K562 (cell line): ENCODE measurements around the gene PDZK1IP1. TPM values are rescaled to one million over a fixed set of nuclear protein-coding genes. Genes with fewer than 3 reads are reported as not detected.

Source experiments
- ATAC-seq: fragments of 200-7000 bp; cut with Tn5 transposase; 3 replicates; pipeline ENCODE4 v1.9.1; 2020; ENCODE audit warnings: moderate library complexity
- BruUV-seq: library from RNA; stranded (reverse); fragments of 400-500 nt; replicated peaks from 2 replicates; lab custom pipeline; 2021; lab: Mats Ljungman, UMichigan
- CTCF ChIA-PET: fragments of 300-600 bp; formaldehyde crosslinking; extraction: SDS; loops from one replicate; lab custom pipeline; 2021; ENCODE audit warnings: low intra/inter-chr PET ratio; lab: Yijun Ruan, JAX
- POLR2A ChIA-PET: fragments of 300-600, 350-650 bp; sonication (Branson Sonifier 250); formaldehyde crosslinking; extraction: SDS; loops from one replicate; lab custom pipeline; 2021; ENCODE audit warnings: antibody characterized with exemption, inconsistent platforms; lab: Yijun Ruan, JAX
- DNase-seq, 4 experiments: peaks; one replicate each; pipeline versions ENCODE4 v3.0.0 to v3.0.0-alpha.2; 2011 to 2018; ENCODE audit warnings: low spot score in 3 of 4, mixed read lengths in 3 of 4; ENCODE audit errors: extremely low read depth in 1 of 4
- FAIRE-seq: peaks from 2 replicates; lab custom pipeline; 2011; peaks lifted over from hg19 to GRCh38; lab: Jason Lieb, UNC
- H2AFZ ChIP-seq: 2 replicates; pipeline ENCODE4 v1.6.0; 2011; ENCODE audit warnings: low read depth, low read length, control low read depth, inconsistent platforms
- H3K27ac ChIP-seq: fragments of 200-600 bp; 3 replicates; pipeline ENCODE4 v1.8.0; 2011; ENCODE audit warnings: low read depth, mild to moderate bottlenecking, control low read depth, inconsistent platforms, low read length, moderate library complexity, mixed read lengths; ENCODE audit errors: extremely low read depth
- H3K27me3 ChIP-seq, 2 experiments: fragments of 300-600 bp in 1 of 2; 2 replicates in 1 of 2; 3 replicates in 1 of 2; pipeline versions ENCODE4 v1.6.0 to v1.8.0; 2011; ENCODE audit warnings: inconsistent platforms in 2 of 2, low read length in 2 of 2, mild to moderate bottlenecking in 1 of 2, mixed read lengths in 1 of 2, moderate library complexity in 1 of 2; ENCODE audit not compliant: control insufficient read depth in 2 of 2, insufficient read depth in 2 of 2
- H3K36me3 ChIP-seq: fragments of 300-600 bp; 3 replicates; pipeline ENCODE4 v1.8.0; 2011; ENCODE audit warnings: mild to moderate bottlenecking, low read length, inconsistent platforms; ENCODE audit not compliant: control insufficient read depth, insufficient read depth
- H3K4me1 ChIP-seq, 2 experiments: fragments of 200-600 bp in 1 of 2; replicated peaks in 1 of 2; 2 replicates in 1 of 2; 3 replicates in 1 of 2; pipeline versions ENCODE4 v1.5.1 to v1.8.0; 2011; ENCODE audit warnings: inconsistent platforms in 2 of 2, low read length in 2 of 2, mild to moderate bottlenecking in 1 of 2, mixed read lengths in 1 of 2, moderate library complexity in 1 of 2; ENCODE audit not compliant: control insufficient read depth in 2 of 2, insufficient read depth in 2 of 2
- H3K4me2 ChIP-seq: 2 replicates; pipeline ENCODE4 v1.6.1; 2011; ENCODE audit warnings: low read length, control low read depth, inconsistent platforms, mixed read lengths; ENCODE audit not compliant: insufficient read depth
- H3K4me3 ChIP-seq: fragments of 200-600 bp; sonication (generic), shearing (Covaris generic); 2 replicates; pipeline ENCODE4 v1.5.1; 2016; ENCODE audit warnings: control low read depth, inconsistent platforms
- H3K79me2 ChIP-seq: fragments of 200-600 bp; 3 replicates; pipeline ENCODE4 v1.8.0; 2011; ENCODE audit warnings: low read length, inconsistent platforms; ENCODE audit not compliant: control insufficient read depth, insufficient read depth
- H3K9ac ChIP-seq, 2 experiments: 2 replicates each; pipeline versions ENCODE4 v1.6.0 to v1.6.1; 2011; ENCODE audit warnings: low read depth in 2 of 2, low read length in 2 of 2, control low read depth in 1 of 2, inconsistent platforms in 1 of 2, mild to moderate bottlenecking in 1 of 2, mixed read lengths in 1 of 2; ENCODE audit not compliant: insufficient read depth in 1 of 2
- H3K9me1 ChIP-seq: one replicate; pipeline ENCODE4 v1.6.0; 2011; ENCODE audit warnings: inconsistent platforms, mild to moderate bottlenecking, low read length, moderate library complexity; ENCODE audit not compliant: control insufficient read depth, insufficient read depth
- H3K9me3 ChIP-seq: replicated peaks from 2 replicates; pipeline ENCODE4 v1.5.1; 2011; ENCODE audit warnings: low read depth, low read length, inconsistent platforms; ENCODE audit not compliant: control insufficient read depth, insufficient read depth
- H4K20me1 ChIP-seq: replicated peaks from 2 replicates; pipeline ENCODE4 v1.6.1; 2011; ENCODE audit warnings: low read length, inconsistent platforms, mixed read lengths; ENCODE audit not compliant: control insufficient read depth, insufficient read depth
- BCOR ChIP-seq: fragments of 450-650 bp; IDR thresholded peaks from 2 replicates; pipeline ENCODE4 v1.6.1; 2016
- BRD9 ChIP-seq: fragments of 450-650 bp; IDR thresholded peaks from 2 replicates; pipeline ENCODE4 v1.6.1; 2018; ENCODE audit warnings: low read depth; ENCODE audit not compliant: partially characterized antibody
- FOXK2 ChIP-seq, 2 experiments: fragments of 450-650 bp; IDR thresholded peaks in 1 of 2; conservative IDR thresholded peaks in 1 of 2; 2 replicates each; pipeline ENCODE4 v1.6.1; 2016; ENCODE audit warnings: low read depth in 2 of 2, mild to moderate bottlenecking in 1 of 2
- FUS ChIP-seq: fragments of 200-400 bp; formaldehyde crosslinking; optimal IDR thresholded peaks from 2 replicates; pipeline ENCODE3; 2017; ENCODE audit warnings: low read depth, low read length
- HDAC1 ChIP-seq, 2 experiments: fragments of 450-650 bp; IDR thresholded peaks; 2 replicates each; pipeline ENCODE4 v1.6.1; 2016 to 2017; ENCODE audit warnings: inconsistent platforms in 1 of 2, mild to moderate bottlenecking in 1 of 2, moderate library complexity in 1 of 2
- HDAC2 ChIP-seq: fragments of 450-650 bp; IDR thresholded peaks from 2 replicates; pipeline ENCODE4 v1.6.1; 2016; ENCODE audit warnings: mild to moderate bottlenecking
- KAT8 ChIP-seq: fragments of 450-650 bp; IDR thresholded peaks from 2 replicates; pipeline ENCODE4 v1.6.1; 2016; ENCODE audit warnings: low read depth, mild to moderate bottlenecking
- KDM1A ChIP-seq, 2 experiments: fragments of 450-650 bp; IDR thresholded peaks; 2 replicates each; pipeline ENCODE4 v1.6.1; 2016; ENCODE audit warnings: mild to moderate bottlenecking in 2 of 2
- KLF1 ChIP-seq: fragments of 450-650 bp; IDR thresholded peaks from 2 replicates; pipeline ENCODE4 v1.6.1; 2016; ENCODE audit warnings: missing genetic modification characterization, missing compliant biosample characterization
- MAFK ChIP-seq: IDR thresholded peaks from 2 replicates; pipeline ENCODE4 v1.6.1; 2011; ENCODE audit warnings: low read length, improper control_type of control experiment
- NFIX ChIP-seq: fragments of 250-450 bp; sonication (Bioruptor Pico); IDR thresholded peaks from 2 replicates; pipeline ENCODE4 v1.4.0; 2020; ENCODE audit warnings: low read depth, mild to moderate bottlenecking, moderate library complexity
- NR3C1 ChIP-seq: sonication (generic); formaldehyde crosslinking; IDR thresholded peaks from 2 replicates; pipeline ENCODE4 v1.8.1; 2022; ENCODE audit warnings: missing genetic modification reagents
- RBM25 ChIP-seq: fragments of 200-400 bp; formaldehyde crosslinking; IDR thresholded peaks from 2 replicates; pipeline ENCODE4 v1.6.1; 2018; ENCODE audit warnings: low read length, low read depth, moderate library complexity; ENCODE audit not compliant: severe bottlenecking
- RCOR1 ChIP-seq, 2 experiments: IDR thresholded peaks; 2 replicates each; pipeline ENCODE4 v1.6.1; 2012; ENCODE audit warnings: low read depth in 2 of 2, low read length in 2 of 2, borderline replicate concordance in 1 of 2, improper control_type of control experiment in 1 of 2
- SMARCA5 ChIP-seq: fragments of 450-650 bp; IDR thresholded peaks from 2 replicates; pipeline ENCODE4 v1.6.1; 2016
- SREBF1 ChIP-seq: fragments of 150-350 bp; IDR thresholded peaks from 2 replicates; pipeline ENCODE4 v1.6.1; 2014; ENCODE audit warnings: antibody characterized with exemption, low read depth, low read length, borderline replicate concordance
- ZFP36 ChIP-seq: fragments of 150-350 bp; IDR thresholded peaks from 2 replicates; pipeline ENCODE4 v1.6.1; 2018; ENCODE audit warnings: low read length, low read depth; ENCODE audit not compliant: partially characterized antibody
- ZNF785 ChIP-seq: fragments of 250-450 bp; sonication (Bioruptor Pico); IDR thresholded peaks from 2 replicates; pipeline ENCODE4 v1.4.0; 2020; ENCODE audit warnings: mild to moderate bottlenecking
- WGBS: fragments of 100-300 bp; shearing (Covaris generic); methylation state at CpG from one replicate; pipeline ENCODE4 v1.1.6; 2016; ENCODE audit warnings: low coverage, mixed read lengths; ENCODE audit not compliant: insufficient coverage; ENCODE audit errors: missing lambda C conversion rate; 5-methylcytosine and 5-hydroxymethylcytosine counted together
- in situ Hi-C: fragments of 300-500 bp; cut with MboI; formaldehyde crosslinking; loops from 4 replicates; pipeline ENCODE4 v1.15.0; 2018; ENCODE audit warnings: inconsistent platforms, mixed read lengths
- intact Hi-C: fragments of 100-400 bp; cut with micrococcal nuclease; formaldehyde crosslinking; loops from 2 replicates; pipeline ENCODE4 v1.14.2; 2022
- polyA plus RNA-seq, 8 experiments: library from polyadenylated mRNA; depleted of rRNA in 4 of 8; stranded (reverse) in 5 of 8; unstranded in 3 of 8; fragments of >200 nt; fragmentation: Nextera tagmentation in 2 of 8; fragmentation: Illumina TruSeq in 1 of 8; extraction: Ambion mirVana in 2 of 8; extraction: Trizol in 1 of 8; gene quantifications; 2 replicates each; pipeline versions ENCODE4 v1.2.1 to v1.2.3, GENCODE V29; 2011 to 2014; ENCODE audit warnings: inconsistent platforms in 1 of 8, missing spikeins in 1 of 8
- total RNA-seq, 7 experiments: library from RNA; depleted of rRNA in 6 of 7; stranded (reverse); fragments of >200 nt in 6 of 7; fragmentation: Illumina TruSeq in 2 of 7; extraction: Trizol in 2 of 7; gene quantifications; 2 replicates each; pipeline versions ENCODE4 v1.2.1 to v1.2.3, GENCODE V29; 2011 to 2021; ENCODE audit warnings: low replicate concordance in 1 of 7
- TF ChIP-seq, protein P1 (sequence below): fragments of 250-450 bp; sonication (Bioruptor Pico); IDR thresholded peaks from 2 replicates; pipeline ENCODE4 v1.9.0; 2021; ENCODE audit warnings: mild to moderate bottlenecking
- TF ChIP-seq, protein P2 (sequence below), 2 experiments: IDR thresholded peaks; 2 replicates each; pipeline ENCODE4 v1.6.1; 2011; ENCODE audit warnings: borderline replicate concordance in 1 of 2, control low read depth in 1 of 2, low read depth in 1 of 2, low read length in 1 of 2, mild to moderate bottlenecking in 1 of 2, mixed read lengths in 1 of 2, moderate library complexity in 1 of 2; ENCODE audit not compliant: insufficient read depth in 1 of 2, insufficient read length in 1 of 2, poor library complexity in 1 of 2, severe bottlenecking in 1 of 2; ENCODE audit errors: extremely low read depth in 1 of 2
- TF ChIP-seq, protein P3 (sequence below): sonication (generic); IDR thresholded peaks from 2 replicates; pipeline ENCODE4 v1.6.1; 2016

PDZK1IP1 gene
- total and polyA plus RNA-seq, 9 of the 15 experiments (the other 6 are each of a cell fraction or from before 2014, with no cell fraction given), result 0.17 to 0.68 (median 0.53) TPM; not detected in 2

DNA sequence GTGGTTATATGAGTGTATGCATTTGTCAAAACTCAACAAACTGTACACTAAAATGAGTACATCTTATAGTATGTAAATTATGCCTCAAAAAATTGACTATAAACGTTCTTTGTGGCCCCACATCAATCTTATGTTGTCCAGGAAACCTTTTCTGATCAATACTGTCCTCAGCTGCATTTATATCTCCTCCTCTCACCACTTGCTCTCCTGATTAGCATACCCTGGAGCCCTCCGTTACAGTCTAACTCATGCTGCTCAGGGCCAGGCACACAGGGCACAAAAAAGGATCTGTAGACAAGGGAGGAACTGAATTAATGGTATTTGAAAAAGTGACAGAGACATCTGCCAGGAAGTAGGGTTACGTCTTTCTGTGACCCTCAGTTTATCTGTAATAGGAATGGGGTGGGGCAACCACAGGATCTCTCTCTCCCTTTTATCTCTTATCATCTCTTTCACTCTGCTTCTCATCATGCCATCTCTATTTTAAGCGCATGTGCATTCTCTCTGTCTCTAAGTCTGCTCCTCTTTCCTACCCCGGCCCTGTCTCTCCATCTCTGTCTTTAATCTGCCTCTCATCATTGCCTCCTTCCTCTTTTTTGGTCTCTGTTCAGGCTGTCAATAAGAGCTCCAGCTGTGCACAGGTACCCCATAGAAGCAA is 49.2 kb upstream of the PDZK1IP1 start (continued):
- TF ChIP-seq, protein P1, sequence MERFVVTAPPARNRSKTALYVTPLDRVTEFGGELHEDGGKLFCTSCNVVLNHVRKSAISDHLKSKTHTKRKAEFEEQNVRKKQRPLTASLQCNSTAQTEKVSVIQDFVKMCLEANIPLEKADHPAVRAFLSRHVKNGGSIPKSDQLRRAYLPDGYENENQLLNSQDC, result no peak

DNA sequence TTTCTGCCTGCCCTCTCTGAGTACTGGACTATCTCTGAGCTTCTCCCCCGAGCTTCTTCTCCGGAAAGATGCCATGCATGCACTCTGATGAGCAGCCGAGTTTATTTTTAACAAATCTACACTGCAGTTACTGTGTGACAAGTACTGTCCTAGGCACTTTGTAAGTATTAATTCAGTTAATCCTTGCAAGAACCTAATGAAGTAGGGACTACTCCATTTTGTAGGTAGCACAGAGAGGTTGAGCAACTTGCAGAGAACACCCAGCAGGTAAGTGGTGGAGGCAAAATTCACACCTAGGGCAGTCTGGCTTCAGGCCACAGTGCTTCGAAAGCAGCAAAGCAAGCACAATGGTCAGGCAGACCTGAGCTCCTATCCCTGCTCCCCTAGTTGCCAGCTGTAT is 46.0 kb upstream of the PDZK1IP1 start:
- ATAC-seq (no peak), DNase-seq (no peak), FAIRE-seq (no peak)
- Histone ChIP-seq H3K36me3 (no peaks in the 10 kb centered on the region), H3K4me1 (peaks cover 46% of the 10 kb centered on the region in 2 experiments), H3K4me3 (no peak overlapping the region), H3K9ac (no peak overlapping the region), H2AFZ (no peak overlapping the region), H3K27ac (no peak overlapping the region), H3K79me2 (peaks cover 12% of the 10 kb centered on the region), H3K27me3 (no peaks in the 10 kb centered on the region), H3K9me3 (no peaks in the 10 kb centered on the region), H4K20me1 (no peaks in the 10 kb centered on the region), H3K4me2 (no peak overlapping the region), H3K9me1 (no peaks in the 10 kb centered on the region)
- intact Hi-C loops (no loop called here), in situ Hi-C loops (no loop called here)
- ChIA-PET CTCF (no interaction called here), POLR2A (interaction anchor here (1.1 to 1.9 kb wide), 2 partner anchors 10 to 22 kb away, joined by 3 to 7 read pairs; no protein-coding TSS in a partner anchor)
- BruUV-seq, result no TSS peak
- WGBS, result 75% methylated on average over 4 of the region's 4 CpGs
- TF ChIP-seq ZNF785 (CRISPR knock-in tag) (no peak), ZFP36 (peak; percentile 85), HDAC2 (peak; percentile 39; the same call in 1 of the 2 replicates), KDM1A (IDR thresholded peaks at IDR 0.05) (peak; percentile 53 to 73; a peak in 3 of 4 replicates), BCOR (peak; percentile 91), NFIX (CRISPR knock-in tag) (no peak), RBM25 (peak; percentile 89), MAFK (no peak), SMARCA5 (0 out of 2 replicates have a peak, but pooled peaks have one; percentile 32), HDAC1 (IDR thresholded peaks at IDR 0.05) (0 out of 4 replicates have a peak, but pooled peaks of 1 of the 2 experiments have one; percentile 14), KLF1 (no peak), NR3C1 (CRISPR knock-in tag) (no peak), SREBF1 (no peak), FUS (no peak), KAT8 (no peak), BRD9 (peak; percentile 22), FOXK2 (conservative IDR thresholded peaks at IDR 0.05 in 1 of 2, IDR thresholded peaks at IDR 0.05 in 1 of 2; ENCODE audit: low read depth in 2 of 2) (no peak), RCOR1 (IDR thresholded peaks at IDR 0.05; ENCODE audit: borderline replicate concordance in 1 of 2, low read depth in 2 of 2, low read length in 2 of 2) (0 out of 4 replicates have a peak, but pooled peaks of 1 of the 2 experiments have one; percentile 24)
- TF ChIP-seq, protein P2, sequence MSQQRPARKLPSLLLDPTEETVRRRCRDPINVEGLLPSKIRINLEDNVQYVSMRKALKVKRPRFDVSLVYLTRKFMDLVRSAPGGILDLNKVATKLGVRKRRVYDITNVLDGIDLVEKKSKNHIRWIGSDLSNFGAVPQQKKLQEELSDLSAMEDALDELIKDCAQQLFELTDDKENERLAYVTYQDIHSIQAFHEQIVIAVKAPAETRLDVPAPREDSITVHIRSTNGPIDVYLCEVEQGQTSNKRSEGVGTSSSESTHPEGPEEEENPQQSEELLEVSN (IDR thresholded peaks at IDR 0.05; ENCODE audit: borderline replicate concordance in 1 of 2, extremely low read depth in 1 of 2, insufficient read depth in 1 of 2, insufficient read length in 1 of 2, low read depth in 1 of 2, low read length in 1 of 2, poor library complexity in 1 of 2, severe bottlenecking in 1 of 2), result no peak
- TF ChIP-seq, protein P3, sequence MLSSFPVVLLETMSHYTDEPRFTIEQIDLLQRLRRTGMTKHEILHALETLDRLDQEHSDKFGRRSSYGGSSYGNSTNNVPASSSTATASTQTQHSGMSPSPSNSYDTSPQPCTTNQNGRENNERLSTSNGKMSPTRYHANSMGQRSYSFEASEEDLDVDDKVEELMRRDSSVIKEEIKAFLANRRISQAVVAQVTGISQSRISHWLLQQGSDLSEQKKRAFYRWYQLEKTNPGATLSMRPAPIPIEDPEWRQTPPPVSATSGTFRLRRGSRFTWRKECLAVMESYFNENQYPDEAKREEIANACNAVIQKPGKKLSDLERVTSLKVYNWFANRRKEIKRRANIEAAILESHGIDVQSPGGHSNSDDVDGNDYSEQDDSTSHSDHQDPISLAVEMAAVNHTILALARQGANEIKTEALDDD, result no peak
